ENCODE data around the gene CADM3. TPM values are rescaled to one million over a fixed set of nuclear protein-coding genes. Genes with fewer than 3 reads are reported as not detected.

Gene CADM3
- total RNA-seq, 1 experiment from 2014 or later, result 2.1 TPM

DNA sequence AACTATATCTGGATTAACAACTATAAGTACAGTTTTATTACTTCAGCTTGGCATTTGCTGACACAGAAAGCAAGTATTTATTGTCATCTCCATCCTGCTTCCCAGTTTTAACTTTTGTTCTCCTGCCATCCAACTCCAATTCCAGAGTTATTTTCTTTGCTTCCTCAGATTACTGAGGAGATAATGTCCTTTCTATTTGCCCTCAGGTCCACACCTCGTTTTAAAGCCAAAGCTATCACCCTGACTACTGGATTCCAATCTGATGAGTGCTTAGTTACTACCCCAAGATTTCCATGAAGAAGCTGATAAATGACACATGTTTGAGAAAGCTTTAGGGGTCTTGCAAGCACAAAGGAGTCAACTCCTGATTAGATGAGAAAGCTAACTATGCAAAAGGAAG lies 58.5 kb downstream of the CADM3 start:
- Histone ChIP-seq H3K36me3 (replicated peaks; ENCODE audit: control insufficient read depth, insufficient read depth, low read length) (no peaks in the 10 kb centered on the region), H3K4me3 (ENCODE audit: insufficient read depth, low read depth, low read length) (no peak overlapping the region), H3K27me3 (ENCODE audit: control insufficient read depth, insufficient read depth, low read length) (no peaks in the 10 kb centered on the region)
- no peak for DNase-seq

DNA sequence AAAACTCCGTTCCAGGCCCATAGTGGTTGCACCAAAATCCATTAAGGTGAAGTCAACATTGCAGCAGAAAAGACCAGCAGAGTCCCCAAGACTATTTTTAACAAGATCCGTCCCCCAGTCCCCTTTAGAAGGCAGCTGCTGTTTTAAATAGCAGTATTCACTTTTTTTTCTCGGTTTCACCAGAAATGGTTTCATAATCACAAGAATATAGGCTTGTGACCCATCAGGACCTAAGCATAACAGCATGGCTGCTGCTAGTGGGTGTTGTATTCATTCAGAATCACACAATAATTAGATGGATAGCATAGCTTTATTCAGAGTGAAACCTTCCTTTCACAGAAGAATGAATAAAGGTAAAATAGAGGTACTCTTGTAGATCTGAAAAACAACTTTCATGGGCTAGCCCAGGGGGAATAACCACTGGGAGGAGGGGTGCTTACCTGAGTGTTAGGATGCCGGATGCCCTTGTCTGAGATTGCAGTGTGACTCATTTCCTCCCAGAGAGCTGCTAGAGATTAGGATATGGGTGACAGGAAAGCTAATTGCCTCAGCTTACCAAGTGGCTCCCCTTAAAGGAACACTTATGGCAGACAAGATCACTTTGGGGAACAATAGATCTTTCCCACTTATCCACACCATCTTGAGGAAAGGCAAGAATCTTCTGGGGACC lies 68.3 kb downstream of the CADM3 start:
- Histone ChIP-seq H3K4me3 (ENCODE audit: insufficient read depth, low read depth, low read length) (no peak overlapping the region), H3K27me3 (ENCODE audit: control insufficient read depth, insufficient read depth, low read length) (no peaks in the 10 kb centered on the region), H3K36me3 (replicated peaks; ENCODE audit: control insufficient read depth, insufficient read depth, low read length) (no peaks in the 10 kb centered on the region)
- no peak for DNase-seq

DNA sequence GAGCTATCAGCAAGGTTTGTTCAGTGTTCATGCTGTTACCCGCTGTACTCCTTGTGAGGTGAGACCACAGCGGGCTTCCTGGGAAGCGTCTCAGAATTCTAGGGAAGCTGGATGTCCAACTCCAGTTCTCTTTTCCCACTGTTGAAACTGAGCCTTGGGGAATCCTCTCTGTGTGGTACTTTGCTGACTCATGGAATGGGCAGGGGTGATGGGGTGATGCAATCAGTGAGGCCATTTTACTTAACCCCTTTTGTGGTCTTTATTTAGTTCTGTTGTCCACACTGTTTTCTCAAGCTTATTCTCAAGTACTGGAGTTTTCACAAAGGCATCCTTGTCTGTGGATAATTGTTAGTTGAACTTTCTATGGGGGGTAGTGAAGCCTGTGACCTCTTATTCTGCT lies 75.9 kb downstream of the CADM3 start:
- Histone ChIP-seq H3K4me3 (ENCODE audit: insufficient read depth, low read depth, low read length) (no peak overlapping the region), H3K27me3 (ENCODE audit: control insufficient read depth, insufficient read depth, low read length) (no peaks in the 10 kb centered on the region), H3K36me3 (replicated peaks; ENCODE audit: control insufficient read depth, insufficient read depth, low read length) (no peaks in the 10 kb centered on the region)
- DNase-seq, result no peak

DNA sequence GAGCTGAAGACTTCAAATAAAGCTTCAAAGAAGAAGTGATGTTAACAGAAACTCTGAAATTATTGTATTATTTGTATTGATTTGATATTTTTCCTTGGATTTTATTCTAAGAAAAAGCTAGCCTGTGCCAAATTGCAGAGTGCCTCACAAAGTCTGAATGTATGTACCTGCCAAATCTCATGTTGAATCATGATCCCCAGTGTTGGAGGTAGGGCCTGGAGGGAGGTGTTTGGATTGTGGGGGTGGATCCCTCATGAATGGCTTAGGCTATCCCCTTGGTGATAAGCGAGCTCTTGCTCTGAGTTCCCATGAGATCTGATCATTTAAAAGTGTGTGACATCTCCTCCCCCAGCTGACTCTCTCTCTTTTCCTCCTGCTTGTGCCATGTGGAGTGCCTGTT lies 76.9 kb downstream of the CADM3 start:
- Histone ChIP-seq H3K27me3 (ENCODE audit: control insufficient read depth, insufficient read depth, low read length) (no peaks in the 10 kb centered on the region), H3K36me3 (replicated peaks; ENCODE audit: control insufficient read depth, insufficient read depth, low read length) (no peaks in the 10 kb centered on the region), H3K4me3 (ENCODE audit: insufficient read depth, low read depth, low read length) (no peak overlapping the region)
- no peak for DNase-seq

DNA sequence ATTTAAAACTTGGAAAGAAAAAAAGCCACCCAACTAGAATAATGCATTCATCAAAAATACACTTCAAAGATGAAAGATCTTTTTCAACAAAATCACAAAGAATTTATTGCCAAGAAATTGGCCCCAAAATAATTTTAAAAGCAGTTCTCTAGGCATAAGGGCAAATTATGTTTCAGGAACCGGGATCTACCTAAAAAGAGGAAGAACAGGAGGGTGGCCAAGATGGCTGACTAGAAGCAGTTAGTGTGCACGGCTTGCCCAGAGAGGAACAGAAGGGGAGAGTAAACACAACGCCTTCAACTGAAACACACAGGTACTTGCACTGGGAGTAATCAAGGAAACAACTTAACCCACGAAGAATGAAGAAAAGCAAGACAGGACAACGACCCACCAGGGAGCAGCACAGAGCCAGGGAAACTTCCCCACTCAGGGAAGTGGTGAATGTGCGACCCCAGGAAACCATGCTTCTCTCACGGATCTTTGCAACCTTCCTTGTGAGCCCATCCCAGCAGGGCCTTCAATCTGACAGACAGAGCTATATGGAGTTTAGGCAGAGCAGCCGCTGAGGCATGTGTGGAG lies 79.3 kb downstream of the CADM3 start:
- no peaks in the 10 kb centered on the region for H3K27me3 ChIP-seq (ENCODE audit: control insufficient read depth, insufficient read depth, low read length)
- no peak for DNase-seq
- no peak overlapping the region for H3K4me3 ChIP-seq (ENCODE audit: insufficient read depth, low read depth, low read length)
- H3K36me3 ChIP-seq (replicated peaks; ENCODE audit: control insufficient read depth, insufficient read depth, low read length), result no peaks in the 10 kb centered on the region

Other genes with a start within 250 kb of the CADM3 start
- gene PYHIN1, start 240.1 kb upstream of the CADM3 start, total RNA-seq (2014; rRNA removed; shearing (Covaris generic)), result not detected in 2 replicates
- 1.1 and 4.7 TPM in 2 replicates for gene IFI16, start 161.7 kb upstream of the CADM3 start, total RNA-seq (2014; rRNA removed; shearing (Covaris generic))
- 0.31 and 0.55 TPM in 2 replicates for gene AIM2, start 94.8 kb upstream of the CADM3 start, total RNA-seq (2014; rRNA removed; shearing (Covaris generic))
- gene ACKR1, start 33.3 kb downstream of the CADM3 start, total RNA-seq (2014; rRNA removed; shearing (Covaris generic)), result 0.22 TPM in 1 of 2 replicates, not detected in the other
- gene FCER1A, start 130.7 kb downstream of the CADM3 start, total RNA-seq (2014; rRNA removed; shearing (Covaris generic)), result not detected in 2 replicates

Data from H7 (cell line).